Osteocyte (in vitro differentiated cells): ENCODE measurements around the gene BTBD17. TPM values are rescaled to one million over a fixed set of nuclear protein-coding genes. Genes with fewer than 3 reads are reported as not detected.

Experiments used
- DNase-seq: peaks from one replicate; pipeline ENCODE4 v3.0.0; 2021; ENCODE audit warnings: mixed read lengths; ENCODE audit not compliant: unreplicated experiment; ENCODE audit errors: extremely low spot score
- H3K27ac Mint-ChIP-seq: one replicate; pipeline ENCODE4 v1.8.0; 2021; ENCODE audit warnings: mild to moderate bottlenecking, mixed read lengths; ENCODE audit not compliant: unreplicated experiment
- H3K27me3 Mint-ChIP-seq: one replicate; pipeline ENCODE4 v1.8.0; 2021; ENCODE audit warnings: mixed read lengths; ENCODE audit not compliant: unreplicated experiment
- H3K36me3 Mint-ChIP-seq: one replicate; pipeline ENCODE4 v1.8.0; 2021; ENCODE audit warnings: mixed read lengths; ENCODE audit not compliant: unreplicated experiment
- H3K4me1 Mint-ChIP-seq: one replicate; pipeline ENCODE4 v1.8.0; 2021; ENCODE audit warnings: mixed read lengths; ENCODE audit not compliant: unreplicated experiment
- H3K4me3 Mint-ChIP-seq: one replicate; pipeline ENCODE4 v1.8.0; 2021; ENCODE audit warnings: mild to moderate bottlenecking, moderate library complexity, mixed read lengths; ENCODE audit not compliant: unreplicated experiment
- H3K9me3 Mint-ChIP-seq: one replicate; pipeline ENCODE4 v1.8.0; 2021; ENCODE audit warnings: mixed read lengths; ENCODE audit not compliant: unreplicated experiment
- CTCF ChIP-seq: fragments of 200-600 bp; sonication (generic); IDR thresholded peaks from 2 replicates; pipeline ENCODE4 v1.5.0; 2021; ENCODE audit warnings: antibody characterized with exemption, mild to moderate bottlenecking, moderate library complexity
- total RNA-seq: library from RNA; stranded (reverse); gene quantifications from 2 replicates; pipeline ENCODE4 v1.2.1, GENCODE V29; 2021

The BTBD17 gene
- total RNA-seq, 1 donor from 2014 or later, result not detected

- Mint-ChIP-seq H3K4me3 (no peak overlapping the region), H3K27me3 (peaks cover 24% of the 10 kb centered on the region), H3K27ac (no peak overlapping the region), H3K4me1 (no peaks in the 10 kb centered on the region), H3K36me3 (no peaks in the 10 kb centered on the region), H3K9me3 (no peaks in the 10 kb centered on the region)
- DNase-seq, result no peak
- TF ChIP-seq CTCF, result no peak
These were observed 27.2 kb downstream of the BTBD17 start for GRCh38 chr17:74334393-74335039.

GRCh38 chr17:74332763-74333283 is 28.8 kb downstream of the BTBD17 start:
- H3K36me3 Mint-ChIP-seq, result no peaks in the 10 kb centered on the region
- peaks cover 25% of the 10 kb centered on the region for H3K27me3 Mint-ChIP-seq
- no peak for DNase-seq
- no peak overlapping the region for H3K4me3 Mint-ChIP-seq
- no peaks in the 10 kb centered on the region for H3K4me1 Mint-ChIP-seq
- no peak overlapping the region for H3K27ac Mint-ChIP-seq
- no peak for TF ChIP-seq CTCF
- H3K9me3 Mint-ChIP-seq, result no peaks in the 10 kb centered on the region

- no peak for DNase-seq
- Mint-ChIP-seq H3K4me3 (no peak overlapping the region), H3K4me1 (no peaks in the 10 kb centered on the region), H3K27me3 (peaks cover 24% of the 10 kb centered on the region), H3K27ac (no peak overlapping the region), H3K9me3 (no peaks in the 10 kb centered on the region), H3K36me3 (no peaks in the 10 kb centered on the region)
- TF ChIP-seq CTCF, result no peak
These were observed 29.5 kb downstream of the BTBD17 start for GRCh38 chr17:74332017-74332650.

- Mint-ChIP-seq H3K4me3 (no peak overlapping the region), H3K4me1 (peaks cover under 1% of the 10 kb centered on the region), H3K27me3 (peaks cover 29% of the 10 kb centered on the region), H3K36me3 (no peaks in the 10 kb centered on the region), H3K9me3 (no peaks in the 10 kb centered on the region), H3K27ac (no peak overlapping the region)
- no peak for DNase-seq
- TF ChIP-seq CTCF, result no peak
These were observed 31.2 kb downstream of the BTBD17 start for GRCh38 chr17:74330446-74330845.

GRCh38 chr17:74329378-74329777 is 32.3 kb downstream of the BTBD17 start:
- Mint-ChIP-seq H3K4me3 (no peak overlapping the region), H3K36me3 (no peaks in the 10 kb centered on the region), H3K9me3 (no peaks in the 10 kb centered on the region), H3K27ac (no peak overlapping the region), H3K4me1 (peaks cover 2% of the 10 kb centered on the region), H3K27me3 (peaks cover 40% of the 10 kb centered on the region)
- TF ChIP-seq CTCF, result no peak
- no peak for DNase-seq
